Nephron progenitor cell (in vitro differentiated cells): ENCODE measurements around the gene HAUS7.

Experiments
- DNase-seq: peaks from one replicate; pipeline ENCODE4 v3.0.0; 2021
- H3K27ac Mint-ChIP-seq: 2 replicates; pipeline ENCODE4 v1.8.0; 2021; ENCODE audit warnings: mild to moderate bottlenecking, moderate library complexity, mixed read lengths
- H3K27me3 Mint-ChIP-seq: 2 replicates; pipeline ENCODE4 v1.8.0; 2021; ENCODE audit warnings: mild to moderate bottlenecking, low read depth, mixed read lengths; ENCODE audit not compliant: poor library complexity
- H3K36me3 Mint-ChIP-seq: 2 replicates; pipeline ENCODE4 v1.8.0; 2021; ENCODE audit warnings: low read depth, mixed read lengths
- H3K4me1 Mint-ChIP-seq: 2 replicates; pipeline ENCODE4 v1.8.0; 2021; ENCODE audit warnings: mixed read lengths
- H3K4me3 Mint-ChIP-seq: 2 replicates; pipeline ENCODE4 v1.8.0; 2021; ENCODE audit warnings: mild to moderate bottlenecking, moderate library complexity, mixed read lengths
- H3K9me3 Mint-ChIP-seq: 2 replicates; pipeline ENCODE4 v1.8.0; 2021; ENCODE audit warnings: mild to moderate bottlenecking, moderate library complexity, mixed read lengths
- TF ChIP-seq, protein P1 (sequence below): fragments of 200-600 bp; sonication (generic); IDR thresholded peaks from 2 replicates; pipeline ENCODE4 v1.5.0; 2021; ENCODE audit warnings: antibody characterized with exemption

The HAUS7 gene

DNA sequence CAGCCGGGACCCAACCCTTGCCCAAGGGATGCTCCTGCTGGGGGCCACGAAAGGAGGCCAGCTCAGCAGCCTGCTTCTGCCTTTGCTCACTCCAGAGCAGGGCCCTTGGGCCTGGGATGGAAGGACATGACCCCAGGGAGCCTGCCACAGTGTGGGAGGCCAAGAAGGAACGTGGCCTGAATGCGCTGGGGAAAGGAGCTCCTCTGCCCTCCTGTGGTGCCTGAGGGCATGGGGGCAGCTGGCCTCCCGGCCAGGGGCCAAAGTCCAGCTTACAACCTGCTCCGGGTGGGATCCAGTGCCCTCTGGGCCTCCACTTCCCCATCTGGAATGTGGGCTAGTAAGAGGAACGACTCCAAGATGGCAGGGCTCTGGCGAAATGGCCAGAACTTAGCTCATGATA is 45.1 kb upstream of the HAUS7 start:
- H3K9me3 Mint-ChIP-seq = peaks cover 47% of the 10 kb centered on the region
- DNase-seq = no peak
- H3K4me3 Mint-ChIP-seq = no peak overlapping the region
- no peaks in the 10 kb centered on the region for H3K36me3 Mint-ChIP-seq
- peaks cover 47% of the 10 kb centered on the region for H3K27me3 Mint-ChIP-seq
- no peak overlapping the region for H3K27ac Mint-ChIP-seq
- TF ChIP-seq, protein P1, sequence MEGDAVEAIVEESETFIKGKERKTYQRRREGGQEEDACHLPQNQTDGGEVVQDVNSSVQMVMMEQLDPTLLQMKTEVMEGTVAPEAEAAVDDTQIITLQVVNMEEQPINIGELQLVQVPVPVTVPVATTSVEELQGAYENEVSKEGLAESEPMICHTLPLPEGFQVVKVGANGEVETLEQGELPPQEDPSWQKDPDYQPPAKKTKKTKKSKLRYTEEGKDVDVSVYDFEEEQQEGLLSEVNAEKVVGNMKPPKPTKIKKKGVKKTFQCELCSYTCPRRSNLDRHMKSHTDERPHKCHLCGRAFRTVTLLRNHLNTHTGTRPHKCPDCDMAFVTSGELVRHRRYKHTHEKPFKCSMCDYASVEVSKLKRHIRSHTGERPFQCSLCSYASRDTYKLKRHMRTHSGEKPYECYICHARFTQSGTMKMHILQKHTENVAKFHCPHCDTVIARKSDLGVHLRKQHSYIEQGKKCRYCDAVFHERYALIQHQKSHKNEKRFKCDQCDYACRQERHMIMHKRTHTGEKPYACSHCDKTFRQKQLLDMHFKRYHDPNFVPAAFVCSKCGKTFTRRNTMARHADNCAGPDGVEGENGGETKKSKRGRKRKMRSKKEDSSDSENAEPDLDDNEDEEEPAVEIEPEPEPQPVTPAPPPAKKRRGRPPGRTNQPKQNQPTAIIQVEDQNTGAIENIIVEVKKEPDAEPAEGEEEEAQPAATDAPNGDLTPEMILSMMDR = no peak
- peaks cover 3% of the 10 kb centered on the region for H3K4me1 Mint-ChIP-seq

DNA sequence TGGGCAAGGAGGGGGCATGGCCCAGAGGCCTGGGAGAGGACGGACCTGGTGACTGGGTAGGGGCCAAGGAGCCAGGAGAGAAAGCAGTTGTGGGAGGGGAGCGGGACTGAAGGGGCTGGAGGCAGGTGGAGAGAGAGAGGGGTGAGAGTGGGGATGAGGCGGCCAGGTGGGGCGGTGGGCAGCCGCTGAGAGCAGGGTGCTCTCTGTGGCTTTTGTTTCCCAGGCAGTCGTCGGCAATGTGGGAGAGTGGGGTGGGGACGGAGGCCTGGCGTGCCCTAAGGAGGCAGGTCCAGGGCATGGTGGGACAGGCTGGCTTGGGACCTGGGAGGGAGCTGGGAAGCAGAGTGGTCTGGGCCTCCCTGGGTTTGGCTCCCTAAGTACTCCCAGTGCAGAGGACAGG is 43.9 kb upstream of the HAUS7 start:
- TF ChIP-seq, protein P1 = no peak
- Mint-ChIP-seq H3K27me3 (peaks cover 42% of the 10 kb centered on the region), H3K4me3 (no peak overlapping the region), H3K9me3 (peaks cover 49% of the 10 kb centered on the region), H3K27ac (no peak overlapping the region), H3K36me3 (no peaks in the 10 kb centered on the region), H3K4me1 (peaks cover 3% of the 10 kb centered on the region)
- DNase-seq = no peak

DNA sequence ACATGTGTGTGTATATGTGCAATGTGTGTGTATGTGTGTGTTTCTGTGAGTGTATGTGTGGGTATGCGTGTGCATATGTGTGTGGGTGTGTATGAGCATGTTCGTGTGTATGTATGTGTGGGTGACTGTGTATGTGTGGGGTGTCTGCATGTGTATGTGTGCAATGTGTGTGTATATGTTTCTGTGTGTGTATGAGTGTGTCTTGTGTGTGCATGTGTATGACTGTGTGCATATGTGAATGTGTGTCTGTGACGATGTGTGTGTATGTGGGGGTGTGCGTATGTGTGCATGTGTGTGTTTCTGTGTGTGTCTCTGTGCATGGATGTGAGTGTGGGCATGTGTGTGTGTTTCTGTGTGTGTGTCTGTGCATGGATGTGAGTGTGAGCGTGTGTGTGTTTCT is 42.9 kb upstream of the HAUS7 start:
- H3K9me3 Mint-ChIP-seq = peaks cover 46% of the 10 kb centered on the region
- no peak overlapping the region for H3K4me3 Mint-ChIP-seq
- TF ChIP-seq, protein P1 = no peak
- peaks cover under 1% of the 10 kb centered on the region for H3K4me1 Mint-ChIP-seq
- no peak overlapping the region for H3K27ac Mint-ChIP-seq
- no peak for DNase-seq
- H3K36me3 Mint-ChIP-seq = no peaks in the 10 kb centered on the region
- H3K27me3 Mint-ChIP-seq = peaks cover 32% of the 10 kb centered on the region

DNA sequence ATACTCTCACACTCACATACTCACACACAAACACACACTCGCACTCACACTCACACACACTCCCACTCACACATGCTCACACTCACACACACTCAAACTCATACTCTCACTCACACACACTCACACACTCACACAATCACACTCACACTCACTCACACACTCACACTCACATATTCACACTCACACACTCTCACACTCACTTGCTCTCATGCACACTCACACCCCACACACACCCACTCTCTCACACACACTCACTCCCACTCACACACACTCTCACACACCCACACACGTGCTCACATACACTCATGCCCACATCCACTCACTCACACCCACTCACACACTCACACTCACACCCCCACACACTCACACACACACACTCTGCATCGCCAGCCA is 42.1 kb upstream of the HAUS7 start:
- H3K4me1 Mint-ChIP-seq = no peaks in the 10 kb centered on the region
- H3K27me3 Mint-ChIP-seq = peaks cover 29% of the 10 kb centered on the region
- H3K27ac Mint-ChIP-seq = no peak overlapping the region
- H3K4me3 Mint-ChIP-seq = no peak overlapping the region
- no peak for DNase-seq
- H3K36me3 Mint-ChIP-seq = no peaks in the 10 kb centered on the region
- peaks cover 44% of the 10 kb centered on the region for H3K9me3 Mint-ChIP-seq
- TF ChIP-seq, protein P1 = no peak

DNA sequence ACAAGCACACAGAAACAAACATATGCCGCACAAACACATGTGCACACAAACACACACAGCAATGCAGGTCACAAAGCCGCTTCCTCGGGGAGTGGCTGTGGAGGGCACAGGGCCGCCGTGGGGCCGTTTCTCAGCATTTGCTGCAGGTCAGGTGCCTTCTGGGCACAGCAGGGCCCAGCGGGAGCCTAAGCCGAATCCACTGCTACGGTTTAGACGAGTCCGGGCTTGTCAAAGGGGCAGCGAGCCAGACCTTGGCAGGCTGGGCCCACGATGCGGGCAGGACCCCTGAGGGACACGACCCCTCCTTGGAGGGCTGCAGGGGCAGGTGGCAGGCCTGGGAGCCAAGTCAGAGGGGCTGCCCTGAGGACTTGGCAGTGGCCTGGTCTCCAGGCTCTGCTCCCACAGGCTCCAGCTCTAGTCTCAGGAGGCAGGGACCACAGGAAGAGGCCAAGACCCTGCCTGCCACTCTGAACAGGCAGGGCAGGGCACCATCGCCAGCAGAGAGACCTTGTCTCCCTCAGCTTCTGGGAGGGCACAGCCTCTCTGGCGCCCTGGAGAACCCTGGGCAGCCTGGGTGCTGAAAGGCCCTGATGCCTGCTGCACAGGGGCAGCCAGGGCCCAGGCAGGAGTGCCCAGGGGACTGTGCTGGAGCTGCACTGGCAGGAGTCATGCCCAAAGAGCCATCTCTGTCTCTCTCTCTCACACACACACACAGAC is 41.6 kb upstream of the HAUS7 start:
- peaks cover 26% of the 10 kb centered on the region for H3K27me3 Mint-ChIP-seq
- TF ChIP-seq, protein P1 = no peak
- no peak overlapping the region for H3K4me3 Mint-ChIP-seq
- H3K9me3 Mint-ChIP-seq = peaks cover 43% of the 10 kb centered on the region
- no peaks in the 10 kb centered on the region for H3K36me3 Mint-ChIP-seq
- H3K4me1 Mint-ChIP-seq = no peaks in the 10 kb centered on the region
- DNase-seq = no peak
- no peak overlapping the region for H3K27ac Mint-ChIP-seq

DNA sequence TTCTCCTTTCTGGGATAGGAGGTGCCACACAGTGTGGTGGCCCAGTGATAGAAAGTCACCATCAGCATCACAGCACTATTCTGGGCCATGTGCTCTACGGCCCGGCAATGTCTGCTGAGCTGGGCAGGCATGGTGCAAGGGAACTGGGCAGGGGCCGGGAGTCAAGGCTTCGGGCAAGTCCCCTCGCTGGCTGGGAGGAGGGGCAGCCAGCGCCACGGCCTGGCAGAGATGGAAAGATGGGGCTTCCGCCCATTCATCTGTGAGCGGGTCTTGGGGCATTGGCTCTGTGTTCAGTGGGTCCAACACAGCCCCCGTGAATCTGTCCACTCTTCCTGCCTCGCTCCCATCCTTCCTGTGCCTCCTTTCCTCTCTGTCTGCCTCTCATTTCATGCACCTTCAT is 40.0 kb upstream of the HAUS7 start:
- TF ChIP-seq, protein P1 = no peak
- Mint-ChIP-seq H3K27ac (no peak overlapping the region), H3K36me3 (no peaks in the 10 kb centered on the region), H3K4me3 (no peak overlapping the region), H3K4me1 (no peaks in the 10 kb centered on the region), H3K27me3 (peaks cover 10% of the 10 kb centered on the region), H3K9me3 (peaks cover 37% of the 10 kb centered on the region)
- DNase-seq = no peak
